HFF-Myc (cell line): ENCODE results near the gene CTNNA2.

Experiments used
- DNase-seq: peaks from one replicate; pipeline ENCODE4 v3.0.0-alpha.2; 2011; ENCODE audit warnings: low read depth; ENCODE audit errors: extremely low read depth
- H3K4me3 ChIP-seq: replicated peaks from 2 replicates; pipeline ENCODE4 v1.5.1; 2011; ENCODE audit warnings: low read depth, mild to moderate bottlenecking, control low read depth, low read length
- CTCF ChIP-seq: IDR thresholded peaks from 2 replicates; pipeline ENCODE4 v1.5.1; 2012; ENCODE audit warnings: mild to moderate bottlenecking, low read depth, low read length, control low read depth; ENCODE audit errors: missing control alignments

CTNNA2 gene

DNA sequence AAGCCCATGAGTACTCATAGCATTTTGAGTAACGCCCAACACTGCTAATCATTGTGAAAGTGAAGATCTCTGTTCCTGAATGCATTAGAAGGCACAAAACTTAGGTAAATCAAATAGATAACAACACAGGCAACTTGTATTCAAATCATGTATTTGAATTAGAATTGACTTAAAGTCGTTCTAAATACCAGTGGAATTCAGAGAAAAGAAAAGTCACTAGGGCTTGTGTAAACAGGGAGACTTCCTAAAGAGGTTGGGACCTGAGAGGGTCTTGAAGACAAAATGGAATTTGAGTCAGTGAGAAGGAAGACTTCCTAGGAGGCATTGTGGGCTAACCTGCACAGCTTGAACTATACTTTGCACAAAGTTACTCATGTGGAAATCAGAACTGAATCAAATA is 127.2 kb downstream of the CTNNA2 start:
- no peak overlapping the region for H3K4me3 ChIP-seq
- no peak for TF ChIP-seq CTCF
- DNase-seq = no peak

- DNase-seq = no peak
These were observed 136.7 kb downstream of the CTNNA2 start for GRCh38 chr2:79649531-79649930.

DNA sequence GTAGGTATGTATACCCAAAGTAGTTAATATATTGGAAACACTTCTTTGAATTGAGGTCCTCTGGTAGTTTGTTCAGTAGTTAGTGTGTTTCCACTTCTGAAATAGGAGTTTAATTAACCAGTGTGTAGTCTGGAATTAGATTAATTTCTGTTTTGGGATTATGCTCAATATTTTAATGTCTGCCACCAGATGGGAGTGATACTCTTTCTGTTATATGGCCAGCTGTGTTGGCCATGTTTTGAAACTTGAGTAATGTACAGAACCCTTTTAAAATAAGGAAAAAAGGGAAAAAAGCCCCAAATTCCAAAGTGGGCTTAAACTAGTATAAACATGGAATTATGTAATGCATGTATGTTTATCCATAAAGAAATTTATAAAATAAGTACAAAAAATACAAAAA is 147.7 kb downstream of the CTNNA2 start:
- no peak overlapping the region for H3K4me3 ChIP-seq
- no peak for DNase-seq
- no peak for TF ChIP-seq CTCF

More at GRCh38 chr2:79649531-79649930, 136.7 kb downstream of the CTNNA2 start:
- H3K4me3 ChIP-seq = no peak overlapping the region
- TF ChIP-seq CTCF = no peak

DNA sequence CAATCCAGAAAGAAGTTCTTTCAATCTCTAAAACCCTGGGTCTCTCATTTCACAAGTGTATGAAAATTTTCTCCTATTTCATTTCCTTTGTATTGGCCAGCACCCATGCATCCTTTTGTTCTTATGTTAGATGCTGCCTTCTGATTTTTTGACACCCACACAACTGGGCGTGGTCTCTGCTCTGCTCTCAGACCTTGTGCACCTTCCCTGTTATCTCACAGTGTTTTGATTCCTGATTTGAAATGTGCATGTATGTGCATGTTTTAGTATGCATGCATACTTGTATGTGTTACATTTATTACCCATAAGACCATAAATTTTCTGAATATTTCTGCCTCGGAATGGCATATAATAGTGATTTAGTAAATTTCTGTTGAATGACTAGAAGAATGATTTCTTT is 152.2 kb downstream of the CTNNA2 start:
- no peak for DNase-seq
- no peak for TF ChIP-seq CTCF
- no peak overlapping the region for H3K4me3 ChIP-seq

- no peak for TF ChIP-seq CTCF
- H3K4me3 ChIP-seq = no peak overlapping the region
- DNase-seq = no peak
These were observed 153.6 kb downstream of the CTNNA2 start for GRCh38 chr2:79666430-79666829.

GRCh38 chr2:79669714-79670113 is 156.9 kb downstream of the CTNNA2 start:
- no peak overlapping the region for H3K4me3 ChIP-seq
- TF ChIP-seq CTCF = no peak
- DNase-seq = no peak

DNA sequence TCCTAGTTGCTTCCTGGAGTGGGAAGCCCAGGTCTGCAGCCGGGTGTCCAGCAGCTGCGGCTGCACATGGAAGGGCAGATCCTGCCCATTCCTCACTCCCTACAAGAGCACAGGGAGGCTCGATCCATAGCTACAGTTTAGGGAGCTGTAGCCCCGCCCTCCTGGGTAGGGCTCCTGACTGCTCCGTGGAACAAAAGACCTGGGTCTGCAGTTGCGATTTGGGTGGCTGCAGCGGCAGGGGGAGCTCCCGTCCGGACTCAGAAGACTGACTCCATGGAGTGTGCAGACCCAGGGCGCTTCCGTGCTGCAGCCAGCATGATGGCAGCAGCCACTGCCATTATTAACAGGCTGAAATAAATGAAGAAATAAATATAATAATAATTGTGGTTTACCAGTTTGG is 157.3 kb downstream of the CTNNA2 start:
- TF ChIP-seq CTCF = no peak
- H3K4me3 ChIP-seq = no peak overlapping the region
- DNase-seq = no peak
